HepG2 (cell line): ENCODE data around the gene ATP1A2. TPM values are rescaled to one million over a fixed set of nuclear protein-coding genes. Genes with fewer than 3 reads are reported as not detected.
A peak's percentile ranks its signal among the peaks of the same experiment; 100 is the strongest.

Experiments
- ATAC-seq: fragments of 200-7000 bp; cut with Tn5 transposase; 3 replicates; pipeline ENCODE4 v1.9.1; 2020; ENCODE audit warnings: mild to moderate bottlenecking, moderate library complexity
- BruUV-seq: library from RNA; stranded (reverse); fragments of 400-500 nt; replicated peaks from 2 replicates; lab custom pipeline; 2021; lab: Mats Ljungman, UMichigan
- CTCF ChIA-PET: fragments of 300-600 bp; formaldehyde crosslinking; extraction: SDS; loops from one replicate; lab custom pipeline; 2021; ENCODE audit warnings: low total read pairs, inconsistent platforms, low intra/inter-chr PET ratio; lab: Yijun Ruan, JAX
- POLR2A ChIA-PET: fragments of 350-600 bp; sonication (Branson Sonifier 250); formaldehyde crosslinking; loops from one replicate; lab custom pipeline; 2020; ENCODE audit warnings: antibody characterized with exemption, inconsistent platforms; lab: Yijun Ruan, JAX
- DNase-seq: peaks from one replicate; pipeline ENCODE4 v3.0.0-alpha.2; 2015; ENCODE audit warnings: low spot score
- FAIRE-seq: peaks from 3 replicates; lab custom pipeline; 2011; peaks lifted over from hg19 to GRCh38; lab: Jason Lieb, UNC
- H2AFZ ChIP-seq: one replicate; pipeline ENCODE4 v1.6.1; 2011; ENCODE audit warnings: low read length, inconsistent platforms
- H3K27ac ChIP-seq: fragments of 300-600 bp; 3 replicates; pipeline ENCODE4 v1.8.0; 2011; ENCODE audit warnings: mixed run types, mild to moderate bottlenecking, mixed read lengths, low read length, inconsistent platforms; ENCODE audit not compliant: insufficient read depth; ENCODE audit errors: extremely low read length
- H3K27me3 ChIP-seq, 2 experiments: fragments of 200-600 bp in 1 of 2; 2 replicates in 1 of 2; 3 replicates in 1 of 2; pipeline versions ENCODE4 v1.6.0 to v1.8.0; 2011; ENCODE audit warnings: low read length in 2 of 2, mild to moderate bottlenecking in 2 of 2, moderate library complexity in 2 of 2, inconsistent platforms in 1 of 2; ENCODE audit not compliant: insufficient read depth in 2 of 2, control insufficient read depth in 1 of 2
- H3K36me3 ChIP-seq, 2 experiments: fragments of 200-600 bp in 1 of 2; replicated peaks in 1 of 2; 2 replicates in 1 of 2; 3 replicates in 1 of 2; pipeline versions ENCODE4 v1.5.1 to v1.8.0; 2011; ENCODE audit warnings: low read length in 2 of 2, inconsistent platforms in 1 of 2; ENCODE audit not compliant: insufficient read depth in 2 of 2, control insufficient read depth in 1 of 2
- H3K4me1 ChIP-seq: 2 replicates; pipeline ENCODE4 v1.5.1; 2012; ENCODE audit warnings: low read length, inconsistent platforms; ENCODE audit not compliant: insufficient read depth
- H3K4me2 ChIP-seq: 2 replicates; pipeline ENCODE4 v1.6.0; 2011; ENCODE audit warnings: low read depth, low read length, inconsistent platforms
- H3K4me3 ChIP-seq, 3 experiments: fragments of 200-600 bp in 1 of 3; sonication (generic), shearing (Covaris generic) in 1 of 3; replicated peaks in 1 of 3; 2 replicates each; pipeline ENCODE4 v1.5.1; 2011 to 2016; ENCODE audit warnings: low read length in 3 of 3, inconsistent platforms in 2 of 3, low read depth in 2 of 3, mild to moderate bottlenecking in 2 of 3, control low read depth in 1 of 3, mixed read lengths in 1 of 3; ENCODE audit not compliant: insufficient read depth in 1 of 3
- H3K79me2 ChIP-seq: one replicate; pipeline ENCODE4 v1.6.1; 2011; ENCODE audit warnings: low read length, inconsistent platforms; ENCODE audit not compliant: insufficient read depth
- H3K9ac ChIP-seq: 2 replicates; pipeline ENCODE4 v1.6.0; 2011; ENCODE audit warnings: mild to moderate bottlenecking, low read depth, low read length, inconsistent platforms; ENCODE audit not compliant: insufficient read depth
- H3K9me3 ChIP-seq: 2 replicates; pipeline ENCODE4 v1.5.1; 2012; ENCODE audit warnings: mild to moderate bottlenecking, low read length
- H4K20me1 ChIP-seq: 2 replicates; pipeline ENCODE4 v1.6.0; 2011; ENCODE audit warnings: inconsistent platforms, mild to moderate bottlenecking, low read length, moderate library complexity; ENCODE audit not compliant: insufficient read depth
- ATF7-NPFF ChIP-seq: sonication (generic); formaldehyde crosslinking; IDR thresholded peaks from 2 replicates; pipeline ENCODE4 v1.8.1; 2023; ENCODE audit warnings: mild to moderate bottlenecking, low read depth, missing genetic modification reagents, moderate library complexity
- MYPOP ChIP-seq: sonication (generic); formaldehyde crosslinking; IDR thresholded peaks from 2 replicates; pipeline ENCODE4 v1.8.1; 2023; ENCODE audit warnings: mild to moderate bottlenecking, moderate library complexity, missing genetic modification reagents
- NONO ChIP-seq, 2 experiments: fragments of 450-650 bp in 1 of 2; sonication (generic) in 1 of 2; formaldehyde crosslinking in 1 of 2; IDR thresholded peaks in 1 of 2; conservative IDR thresholded peaks in 1 of 2; 2 replicates each; pipeline versions ENCODE4 v1.6.1 to v1.8.0; 2017 to 2022; ENCODE audit warnings: mild to moderate bottlenecking in 1 of 2, missing genetic modification reagents in 1 of 2, moderate library complexity in 1 of 2
- PITX1 ChIP-seq: sonication (generic); formaldehyde crosslinking; IDR thresholded peaks from 2 replicates; pipeline ENCODE4 v1.5.1; 2020; ENCODE audit warnings: mild to moderate bottlenecking, missing genetic modification reagents
- POLR2G ChIP-seq: fragments of 200-400 bp; formaldehyde crosslinking; IDR thresholded peaks from 2 replicates; pipeline ENCODE4 v1.6.1; 2018; ENCODE audit warnings: mild to moderate bottlenecking, low read depth, low read length, moderate library complexity
- REPIN1 ChIP-seq: sonication (generic); formaldehyde crosslinking; IDR thresholded peaks from 2 replicates; pipeline ENCODE4 v1.8.0; 2022; ENCODE audit warnings: missing genetic modification reagents, low read depth, mild to moderate bottlenecking, borderline replicate concordance
- SRSF9 ChIP-seq: fragments of 200-400 bp; formaldehyde crosslinking; IDR thresholded peaks from 2 replicates; pipeline ENCODE4 v1.6.1; 2018; ENCODE audit warnings: borderline replicate concordance, mild to moderate bottlenecking, low read depth, low read length; ENCODE audit not compliant: insufficient read depth, poor library complexity, severe bottlenecking
- SSRP1 ChIP-seq: IDR thresholded peaks from 2 replicates; pipeline ENCODE4 v1.6.1; 2016; ENCODE audit warnings: control low read depth
- TARDBP ChIP-seq: sonication (generic); formaldehyde crosslinking; IDR thresholded peaks from 2 replicates; pipeline ENCODE4 v1.8.0; 2022; ENCODE audit warnings: mild to moderate bottlenecking, missing genetic modification reagents
- ZNF574 ChIP-seq: sonication (generic); formaldehyde crosslinking; IDR thresholded peaks from 2 replicates; pipeline ENCODE4 v1.4.0; 2020; ENCODE audit warnings: missing genetic modification reagents
- ZNF713 ChIP-seq: sonication (generic); formaldehyde crosslinking; IDR thresholded peaks from 2 replicates; pipeline ENCODE4 v1.4.0; 2020; ENCODE audit warnings: mild to moderate bottlenecking, missing genetic modification reagents
- ZNF780A ChIP-seq: sonication (generic); formaldehyde crosslinking; IDR thresholded peaks from 2 replicates; pipeline ENCODE4 v1.8.0; 2022; ENCODE audit warnings: mild to moderate bottlenecking, missing genetic modification reagents, moderate library complexity
- ZNF83 ChIP-seq: sonication (generic); formaldehyde crosslinking; IDR thresholded peaks from 2 replicates; pipeline ENCODE4 v1.4.0; 2020; ENCODE audit warnings: missing genetic modification reagents, mild to moderate bottlenecking, borderline replicate concordance
- ZSCAN30 ChIP-seq: sonication (generic); formaldehyde crosslinking; IDR thresholded peaks from 2 replicates; pipeline ENCODE4 v1.5.0; 2020; ENCODE audit warnings: mild to moderate bottlenecking, missing genetic modification reagents
- WGBS: methylation state at CpG from one replicate; pipeline ENCODE4 v1.1.6; 2017; ENCODE audit warnings: low lambda C conversion rate; 5-methylcytosine and 5-hydroxymethylcytosine counted together
- in situ Hi-C: cut with HindIII; loops from 2 replicates; pipeline ENCODE4 v1.10.0; 2017; ENCODE audit warnings: low pct_unique_long_range_greater_than_20kb; ENCODE audit not compliant: extremely low pct_ligation_motif_present
- intact Hi-C: fragments of 100-400 bp; cut with micrococcal nuclease; formaldehyde crosslinking; loops from one replicate; pipeline ENCODE4 v1.10.0; 2022; ENCODE audit not compliant: unreplicated experiment
- polyA plus RNA-seq, 8 experiments: library from polyadenylated mRNA; depleted of rRNA in 3 of 8; stranded (reverse) in 7 of 8; unstranded in 1 of 8; fragments of >200 nt; fragmentation: Illumina TruSeq in 4 of 8; extraction: Trizol in 4 of 8; gene quantifications; 2 replicates each; pipeline versions ENCODE4 v1.2.1 to v1.2.3, GENCODE V29; 2011 to 2016; ENCODE audit warnings: low read depth in 4 of 8, missing spikeins in 1 of 8, mixed read lengths in 1 of 8; ENCODE audit not compliant: insufficient read depth in 1 of 8
- total RNA-seq, 5 experiments: library from RNA; depleted of rRNA; stranded (reverse); fragments of >200 nt; fragmentation: Illumina TruSeq; extraction: Trizol; gene quantifications; 2 replicates each; pipeline ENCODE4 v1.2.3, GENCODE V29; 2016; ENCODE audit warnings: low read depth in 1 of 5
- TF ChIP-seq, protein P1 (sequence below): sonication (generic); formaldehyde crosslinking; IDR thresholded peaks from 2 replicates; pipeline ENCODE4 v1.4.0; 2020; ENCODE audit warnings: missing genetic modification reagents, mild to moderate bottlenecking, borderline replicate concordance

ATP1A2 gene
- total and polyA plus RNA-seq, 2 of the 13 experiments (the other 11 are each of a cell fraction or from before 2014, with no cell fraction given): 0.16 TPM; not detected in 1

GRCh38 chr1:160108888-160109662 is 6.5 kb upstream of the ATP1A2 start:
- peak overlapping the region; percentile 24; the same call in 1 of the 2 replicates for H3K9ac ChIP-seq
- H2AFZ ChIP-seq: no peak overlapping the region
- no TSS peak for BruUV-seq
- no peaks in the 10 kb centered on the region; a peak in 1 of 5 replicates for H3K36me3 ChIP-seq
- H3K27ac ChIP-seq: peak overlapping the region; percentile 70
- peak overlapping the region; percentile 79 for H3K4me2 ChIP-seq
- in situ Hi-C loops: loop anchor here (10.0 kb wide), 1 partner anchor 106 kb away; no protein-coding TSS in a partner anchor
- no peaks in the 10 kb centered on the region for H3K79me2 ChIP-seq
- ATAC-seq (peak; percentile 77), DNase-seq (peak; percentile 80), FAIRE-seq (peak; percentile 79)
- intact Hi-C loops: loop anchor here (2.0 kb wide), 1 partner anchor 144 kb away; no protein-coding TSS in a partner anchor
- 0% methylated on average over 5 of the region's 6 CpGs for WGBS
- H4K20me1 ChIP-seq: no peaks in the 10 kb centered on the region
- H3K4me3 ChIP-seq: peak overlapping the region in 2 of 3 experiments; percentile 19 to 38; a peak in 2 of 6 replicates
- H3K27me3 ChIP-seq: no peaks in the 10 kb centered on the region
- POLR2A ChIA-PET: no interaction called here
- CTCF ChIA-PET: interaction anchor here (0.7 kb wide), 1 partner anchor 55 kb away, joined by 3 read pairs; no protein-coding TSS in a partner anchor
- peaks cover 75% of the 10 kb centered on the region for H3K4me1 ChIP-seq
- no peaks in the 10 kb centered on the region for H3K9me3 ChIP-seq
- TF ChIP-seq ATF7-NPFF (CRISPR knock-in tag) (no peak), ZSCAN30 (0 out of 2 replicates have a peak, but pooled peaks have one; percentile 47), POLR2G (no peak), SSRP1 (CRISPR knock-in tag) (no peak), MYPOP (CRISPR knock-in tag) (no peak), ZNF574 (CRISPR knock-in tag) (no peak), REPIN1 (CRISPR knock-in tag) (peak; percentile 17; the same call in 1 of the 2 replicates), ZNF713 (no peak), ZNF83 (no peak), TARDBP (CRISPR knock-in tag) (peak; percentile 49; the same call in 1 of the 2 replicates), SRSF9 (no peak), PITX1 (0 out of 2 replicates have a peak, but pooled peaks have one; percentile 32), NONO (IDR thresholded peaks at IDR 0.05) (no peak), NONO (CRISPR knock-in tag; conservative IDR thresholded peaks at IDR 0.05) (no peak), ZNF780A (CRISPR knock-in tag) (no peak)
- TF ChIP-seq, protein P1, sequence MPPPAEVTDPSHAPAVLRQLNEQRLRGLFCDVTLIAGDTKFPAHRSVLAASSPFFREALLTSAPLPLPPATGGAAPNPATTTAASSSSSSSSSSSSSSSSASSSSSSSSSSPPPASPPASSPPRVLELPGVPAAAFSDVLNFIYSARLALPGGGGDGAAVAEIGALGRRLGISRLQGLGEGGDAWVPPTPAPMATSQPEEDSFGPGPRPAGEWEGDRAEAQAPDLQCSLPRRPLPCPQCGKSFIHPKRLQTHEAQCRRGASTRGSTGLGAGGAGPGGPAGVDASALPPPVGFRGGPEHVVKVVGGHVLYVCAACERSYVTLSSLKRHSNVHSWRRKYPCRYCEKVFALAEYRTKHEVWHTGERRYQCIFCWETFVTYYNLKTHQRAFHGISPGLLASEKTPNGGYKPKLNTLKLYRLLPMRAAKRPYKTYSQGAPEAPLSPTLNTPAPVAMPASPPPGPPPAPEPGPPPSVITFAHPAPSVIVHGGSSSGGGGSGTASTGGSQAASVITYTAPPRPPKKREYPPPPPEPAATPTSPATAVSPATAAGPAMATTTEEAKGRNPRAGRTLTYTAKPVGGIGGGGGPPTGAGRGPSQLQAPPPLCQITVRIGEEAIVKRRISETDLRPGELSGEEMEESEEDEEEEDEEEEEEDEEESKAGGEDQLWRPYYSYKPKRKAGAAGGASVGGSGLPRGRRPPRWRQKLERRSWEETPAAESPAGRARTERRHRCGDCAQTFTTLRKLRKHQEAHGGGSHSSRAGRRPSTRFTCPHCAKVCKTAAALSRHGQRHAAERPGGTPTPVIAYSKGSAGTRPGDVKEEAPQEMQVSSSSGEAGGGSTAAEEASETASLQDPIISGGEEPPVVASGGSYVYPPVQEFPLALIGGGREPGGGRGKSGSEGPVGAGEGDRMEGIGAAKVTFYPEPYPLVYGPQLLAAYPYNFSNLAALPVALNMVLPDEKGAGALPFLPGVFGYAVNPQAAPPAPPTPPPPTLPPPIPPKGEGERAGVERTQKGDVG (CRISPR knock-in tag): no peak
